22Rv1 (cell line): ENCODE results near the gene TMPRSS11D.
A peak's percentile ranks its signal among the peaks of the same experiment; 100 is the strongest.

Experiments used
- H3K27ac ChIP-seq: fragments of 450-650 bp; 2 replicates; pipeline ENCODE4 v1.5.1; 2017
- CTCF ChIP-seq: fragments of 450-650 bp; IDR thresholded peaks from 2 replicates; pipeline ENCODE4 v1.5.1; 2017; ENCODE audit warnings: mild to moderate bottlenecking
- ZFX ChIP-seq: fragments of 450-650 bp; IDR thresholded peaks from 2 replicates; pipeline ENCODE4 v1.6.1; 2017; ENCODE audit warnings: antibody characterized with exemption, borderline replicate concordance

Gene TMPRSS11D

GRCh38 chr4:67922697-67923096 is 38.9 kb upstream of the TMPRSS11D start:
- no peak for TF ChIP-seq CTCF
- TF ChIP-seq ZFX, result no peak
- no peak overlapping the region for H3K27ac ChIP-seq

DNA sequence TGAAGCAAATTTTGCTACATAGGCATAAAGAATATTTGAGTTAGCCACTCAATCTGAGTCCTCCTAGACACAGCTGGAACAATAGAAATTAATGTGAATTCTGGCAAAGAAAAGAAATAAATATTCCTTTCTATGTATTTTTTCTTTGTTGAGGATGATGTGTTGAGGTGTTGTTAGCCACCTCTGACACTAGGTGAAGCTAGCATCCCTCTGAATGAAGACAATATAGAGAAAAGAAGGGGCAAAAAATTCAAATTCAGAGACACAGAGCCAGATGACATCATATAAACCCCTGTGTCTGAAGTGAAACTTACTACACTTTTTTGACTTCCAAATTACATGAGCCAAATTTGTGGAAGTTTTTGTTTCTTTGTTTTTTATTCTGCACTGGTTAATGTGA is 34.6 kb upstream of the TMPRSS11D start:
- TF ChIP-seq CTCF (peak; percentile 53), ZFX (no peak)
- no peak overlapping the region for H3K27ac ChIP-seq

DNA sequence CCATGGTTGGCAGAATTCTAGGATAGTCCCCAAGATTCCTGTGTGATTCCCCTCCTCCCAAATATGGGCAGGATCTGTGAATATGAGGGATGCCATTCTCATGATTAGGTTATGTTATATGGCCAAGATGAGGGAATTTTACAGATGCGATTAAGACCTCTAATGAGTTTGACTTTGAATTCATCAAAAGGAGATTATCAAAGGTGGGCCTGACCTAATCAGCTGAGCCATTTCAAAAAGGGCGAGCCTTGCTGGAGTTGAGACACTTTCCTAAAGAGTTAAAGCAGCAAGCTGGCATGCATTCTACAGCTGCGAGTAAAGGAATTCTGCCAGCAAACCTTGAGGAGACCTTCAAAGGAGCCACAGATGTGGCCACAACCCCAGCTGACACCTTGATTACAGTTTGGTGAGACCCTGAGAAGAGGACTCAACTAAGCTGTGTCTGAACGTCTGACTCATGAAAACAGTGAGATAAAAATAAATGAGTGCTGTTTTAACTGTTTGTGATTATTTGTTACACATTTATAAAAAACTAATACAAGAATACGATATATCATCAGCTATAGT is 31.7 kb upstream of the TMPRSS11D start:
- no peak overlapping the region for H3K27ac ChIP-seq
- TF ChIP-seq ZFX (no peak), CTCF (no peak)

GRCh38 chr4:67912080-67912479 is 28.3 kb upstream of the TMPRSS11D start:
- TF ChIP-seq ZFX, result no peak
- TF ChIP-seq CTCF, result no peak
- H3K27ac ChIP-seq, result no peak overlapping the region

GRCh38 chr4:67911638-67912037 is 27.8 kb upstream of the TMPRSS11D start:
- no peak overlapping the region for H3K27ac ChIP-seq
- TF ChIP-seq ZFX (no peak), CTCF (no peak)

DNA sequence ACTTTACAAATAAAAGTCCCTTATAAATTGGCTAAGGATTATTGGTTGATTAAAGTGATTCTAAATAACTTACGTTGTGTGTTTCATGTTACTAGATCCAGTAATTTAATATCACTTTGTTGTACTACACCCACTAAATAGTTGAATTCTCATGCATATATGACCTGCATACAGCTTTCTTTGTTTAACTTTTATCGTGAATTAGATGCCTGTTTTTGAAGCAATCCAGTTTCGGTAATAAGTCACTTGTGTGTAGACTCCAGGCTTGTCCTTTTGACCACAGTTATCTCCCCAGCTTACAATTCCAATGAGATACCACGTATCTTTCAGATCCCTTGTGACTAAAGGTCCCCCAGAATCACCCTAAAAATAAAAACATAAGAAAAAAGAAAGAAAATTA is 27.3 kb upstream of the TMPRSS11D start:
- TF ChIP-seq ZFX, result no peak
- no peak for TF ChIP-seq CTCF
- no peak overlapping the region for H3K27ac ChIP-seq

DNA sequence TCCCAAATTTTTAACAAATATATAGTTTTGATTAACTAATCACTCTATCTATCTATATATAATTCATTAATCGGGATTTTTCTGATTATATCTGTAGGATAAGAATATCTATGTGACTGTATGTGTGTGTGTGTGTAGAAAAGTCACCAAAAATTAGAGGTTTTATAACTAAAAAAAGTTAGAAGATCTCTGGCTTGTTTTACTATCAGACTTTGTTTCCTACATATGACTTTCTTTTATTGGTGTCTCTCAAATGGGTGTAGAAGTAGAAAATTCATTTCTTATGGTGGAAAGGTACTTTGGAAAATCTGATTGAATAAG is 26.7 kb upstream of the TMPRSS11D start:
- no peak overlapping the region for H3K27ac ChIP-seq
- no peak for TF ChIP-seq ZFX
- TF ChIP-seq CTCF, result peak; percentile 49; the same call in 1 of the 2 replicates
